Fibroblast of skin of left quadriceps (primary cell): ENCODE data around the gene RBM4B.

ENCODE experiments used
- DNase-seq, 2 experiments: peaks; one replicate each; pipeline ENCODE4 v3.0.0-alpha.2; 2013; ENCODE audit warnings: low read depth in 2 of 2

The RBM4B gene

DNA sequence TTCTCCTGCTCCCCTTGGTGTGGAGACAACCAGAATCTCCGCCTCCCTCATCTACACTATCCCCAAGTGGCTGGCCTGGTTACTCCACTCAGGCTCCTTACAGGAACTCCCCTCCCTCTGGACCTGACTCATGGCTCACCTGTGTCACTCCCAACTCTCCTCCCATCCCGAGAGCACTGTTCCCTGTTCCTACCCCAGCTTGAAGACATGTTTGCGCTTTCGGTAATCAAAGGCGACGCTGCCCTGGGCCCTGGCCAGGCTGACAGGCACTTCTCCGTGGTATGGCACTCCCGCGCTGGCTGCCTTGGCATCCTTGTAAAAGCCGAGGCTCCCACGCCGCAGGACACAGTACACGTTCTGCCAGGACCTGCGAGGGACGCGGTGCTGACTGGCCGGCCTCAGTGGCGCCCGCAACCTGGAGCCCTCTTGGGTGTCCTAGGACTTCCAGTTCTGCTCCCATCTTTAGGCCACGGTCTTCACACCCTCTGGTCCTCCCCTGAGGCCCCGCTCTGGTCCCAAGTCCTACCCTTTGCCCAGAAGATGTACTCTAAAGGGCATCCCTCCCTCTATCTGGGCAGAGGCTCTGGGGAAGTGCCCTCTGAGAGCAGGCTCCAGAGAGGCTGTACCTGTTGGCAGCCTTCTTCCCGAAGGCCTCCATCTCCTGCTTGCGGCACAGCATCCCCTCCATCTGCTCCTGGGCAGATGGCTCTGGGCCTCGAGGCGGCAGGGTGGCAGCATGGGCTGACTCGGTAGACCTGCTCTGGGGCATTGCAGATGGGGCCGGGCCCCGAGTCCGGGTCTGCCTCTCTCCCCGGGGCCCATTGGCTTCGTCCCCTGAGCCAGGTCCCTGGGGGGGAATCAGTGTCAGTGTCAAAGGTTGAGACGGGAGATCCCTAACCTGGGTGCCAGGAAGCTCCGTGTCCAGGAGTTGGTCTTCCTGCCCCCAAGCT, 9.4 kb upstream of the RBM4B start:
- no peak for DNase-seq

DNA sequence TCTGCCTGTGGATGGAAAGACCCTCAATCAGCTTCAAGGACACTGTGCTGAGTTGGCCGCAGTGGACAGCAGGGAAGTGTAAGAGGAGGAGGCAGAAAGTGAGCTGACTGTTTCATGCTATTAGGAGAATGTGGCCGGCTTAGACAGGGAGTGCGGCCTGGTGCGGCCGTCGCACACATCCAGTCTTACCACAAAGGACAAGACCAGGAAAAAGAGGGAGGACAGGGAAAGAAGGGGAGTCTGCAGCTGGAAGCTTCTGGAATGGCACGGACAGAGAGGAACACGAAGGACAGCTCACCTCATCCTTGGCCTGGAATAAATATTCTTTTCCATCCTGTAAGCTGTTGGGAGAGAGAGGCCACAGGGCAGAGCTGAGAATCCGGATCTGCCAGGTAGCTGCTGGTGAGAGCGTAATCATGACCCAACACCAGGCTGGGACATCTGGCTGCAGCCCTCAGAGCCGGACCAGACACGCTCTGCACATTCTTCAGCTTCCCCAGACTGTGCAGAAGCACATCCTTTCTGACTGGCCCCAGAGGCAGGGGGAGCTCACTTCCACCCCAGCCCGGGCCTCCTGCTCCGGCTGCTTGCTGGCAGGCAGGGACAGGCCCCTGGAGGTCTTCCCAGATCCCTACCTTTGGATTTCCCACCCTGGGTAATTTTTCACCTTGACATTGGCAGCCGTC, 8.6 kb upstream of the RBM4B start:
- no peak for DNase-seq

DNA sequence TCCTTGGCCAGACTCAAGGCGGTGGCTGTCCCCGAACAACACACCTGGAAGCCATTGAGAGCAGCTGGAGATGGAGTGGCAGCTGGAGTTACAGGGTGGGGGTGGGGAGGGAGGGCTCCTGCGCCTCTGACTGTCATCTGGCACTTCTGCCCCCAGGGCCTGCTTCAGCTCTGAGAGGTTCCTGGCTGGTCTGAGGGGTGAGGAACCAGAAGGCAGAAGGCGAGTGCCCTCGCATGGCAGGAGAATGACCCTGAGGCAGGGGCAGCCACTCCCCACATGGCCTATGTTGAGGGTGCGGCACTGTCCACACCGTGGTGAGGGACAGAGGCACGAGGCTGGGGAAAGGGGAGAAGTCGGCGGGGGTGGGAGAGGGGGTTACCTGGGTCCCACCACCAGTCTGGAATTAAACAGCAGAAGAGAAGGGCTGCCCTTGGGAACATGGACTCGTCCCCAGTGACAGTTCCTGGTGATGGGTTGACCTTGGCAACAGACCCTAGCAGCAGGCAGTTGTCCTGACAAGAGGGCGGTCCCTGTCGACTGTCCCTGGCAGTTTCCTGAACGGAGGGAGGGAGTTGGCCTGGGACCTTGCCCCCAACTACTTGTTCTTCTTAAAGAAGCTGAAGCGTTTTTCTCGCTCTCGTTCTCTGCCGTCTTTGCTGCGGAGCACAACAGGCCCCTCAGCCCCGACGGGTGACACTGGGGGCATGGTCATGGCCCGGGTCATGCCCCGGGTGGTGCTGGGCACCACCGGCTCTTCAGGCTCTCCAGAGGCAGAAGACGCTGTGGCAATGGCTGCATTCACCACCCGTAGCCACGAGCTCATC, 7.8 kb upstream of the RBM4B start:
- DNase-seq: no peak

DNA sequence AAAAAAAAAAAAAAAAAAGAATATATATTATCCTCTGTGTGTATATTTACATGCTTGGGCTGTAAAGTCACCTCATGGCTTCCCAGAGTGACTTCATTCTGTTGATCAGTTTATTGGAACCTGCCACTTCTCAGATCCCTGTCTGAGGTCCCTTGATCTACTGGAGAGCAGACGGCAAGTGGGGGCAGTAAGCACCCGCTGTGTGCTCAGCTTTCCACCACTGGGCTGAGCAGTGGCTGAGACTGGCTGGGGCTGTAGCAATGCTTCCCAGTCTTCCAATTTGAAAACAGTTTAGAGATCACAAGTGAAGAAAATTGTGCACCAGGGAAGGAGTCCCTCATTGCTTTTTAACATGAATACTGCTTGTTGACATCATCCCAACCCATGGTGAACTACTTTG, 6.9 kb upstream of the RBM4B start:
- DNase-seq: no peak

DNA sequence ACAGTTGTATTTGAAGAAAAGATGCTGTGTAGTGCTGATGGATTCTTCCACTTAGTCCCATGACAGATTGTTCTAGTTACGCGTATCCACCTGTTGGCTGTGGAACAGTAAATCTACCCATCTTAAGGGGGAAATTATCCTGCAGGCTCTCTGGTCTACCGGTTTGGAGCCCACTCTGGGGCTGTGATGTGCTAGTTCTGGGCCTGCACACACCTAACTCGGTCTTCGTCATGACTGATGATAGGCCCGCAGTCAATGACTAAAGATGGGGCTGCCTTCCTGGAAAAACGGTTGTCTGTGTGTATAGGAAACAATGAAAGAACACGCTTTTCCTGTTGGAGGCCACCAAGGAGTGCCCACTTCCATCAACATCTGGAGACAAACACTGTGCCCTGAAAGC, 6.2 kb upstream of the RBM4B start:
- no peak for DNase-seq

DNA sequence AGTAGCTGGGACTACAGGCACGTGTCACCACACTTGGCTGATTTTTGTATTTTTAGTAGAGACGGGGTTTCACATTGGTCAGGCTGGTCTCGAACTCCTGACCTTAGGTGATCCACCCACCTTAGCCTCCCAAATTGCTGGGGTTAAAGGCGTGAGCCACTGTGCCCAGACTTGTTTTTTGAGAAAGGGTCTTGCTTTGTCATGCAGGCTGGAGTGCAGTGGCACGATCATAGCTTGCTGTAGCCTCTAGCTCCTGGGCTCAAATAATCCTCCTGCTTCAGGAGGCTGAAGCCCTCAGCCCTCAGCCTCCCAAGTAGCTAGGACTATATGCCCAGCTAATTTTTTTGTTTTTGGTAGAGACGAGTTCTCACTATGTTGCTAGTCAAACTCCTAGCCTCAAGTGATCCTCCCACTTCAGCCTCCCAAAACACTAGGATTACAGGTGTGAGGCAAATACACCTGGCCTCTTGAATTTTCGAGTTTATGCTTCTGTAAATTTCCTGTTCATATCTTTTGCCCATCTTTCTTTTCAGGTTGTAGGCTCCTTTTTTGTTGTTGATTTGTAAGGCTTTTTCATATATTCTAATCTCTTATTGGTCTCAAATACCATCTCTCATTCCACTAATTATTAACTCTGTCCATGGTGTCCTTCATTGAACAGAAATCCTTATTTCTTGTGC, 3.4 kb upstream of the RBM4B start:
- DNase-seq: no peak

DNA sequence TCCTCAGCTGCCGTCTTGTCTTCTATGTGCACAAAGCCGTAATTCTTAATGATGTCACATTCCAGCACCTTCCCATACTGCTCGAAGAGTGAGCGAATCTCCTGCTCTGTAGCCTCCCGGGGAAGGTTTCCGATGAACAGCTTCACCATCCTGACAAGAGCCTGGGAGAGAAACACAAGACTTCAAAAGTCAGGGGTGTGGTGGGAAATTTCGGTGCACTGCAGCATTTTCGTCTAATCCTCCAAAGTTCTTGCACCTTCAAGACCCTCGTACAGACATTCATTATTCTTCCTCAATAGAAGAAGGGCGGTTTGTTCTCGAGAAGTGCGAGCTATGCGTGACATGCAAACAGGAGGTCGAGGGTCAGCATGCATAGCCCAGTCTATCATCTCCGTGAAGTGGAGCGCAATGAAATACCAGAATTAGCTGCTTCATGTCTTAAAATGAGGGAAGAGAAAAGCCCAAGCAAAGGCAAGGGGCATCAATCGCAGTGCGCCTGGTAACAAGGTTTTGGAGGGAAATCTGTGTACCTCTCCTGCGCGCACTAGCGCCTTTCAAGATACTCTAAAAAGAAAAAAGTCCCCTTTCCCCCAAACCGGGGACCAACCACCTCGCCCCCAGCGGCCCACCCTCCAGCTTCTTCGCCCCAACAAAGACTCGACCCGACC, 622 bp downstream of the RBM4B start:
- no peak for DNase-seq

DNA sequence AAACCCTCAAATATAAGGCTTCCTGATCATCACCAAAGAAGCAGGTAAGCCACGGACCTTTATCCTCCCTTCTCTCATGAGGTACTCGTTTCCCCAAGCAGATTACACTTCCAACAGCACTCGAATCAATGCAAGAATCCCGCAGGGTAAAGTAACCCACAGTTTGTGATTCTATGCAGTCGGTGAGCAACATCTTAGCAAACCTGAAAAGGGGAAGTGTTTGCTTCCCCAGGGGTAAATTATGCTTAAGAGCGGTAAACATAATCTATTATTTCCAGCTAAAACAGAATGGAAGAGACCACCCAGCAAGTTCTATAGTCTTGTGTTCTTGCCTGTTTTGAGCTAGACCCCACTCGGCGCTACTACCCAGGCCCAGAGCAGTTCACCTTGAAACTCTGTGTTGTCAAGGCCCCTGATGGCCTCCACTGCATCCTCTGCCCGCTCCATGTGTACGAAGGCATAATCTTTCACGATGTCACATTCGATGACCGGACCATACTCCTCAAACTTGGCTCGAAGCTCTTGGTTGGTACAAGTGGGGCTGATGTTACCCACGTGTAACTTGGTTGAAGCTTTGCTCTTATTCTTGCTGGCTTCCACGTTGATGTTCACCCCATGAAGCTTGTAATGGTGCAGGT, 1.3 kb downstream of the RBM4B start:
- no peak for DNase-seq

DNA sequence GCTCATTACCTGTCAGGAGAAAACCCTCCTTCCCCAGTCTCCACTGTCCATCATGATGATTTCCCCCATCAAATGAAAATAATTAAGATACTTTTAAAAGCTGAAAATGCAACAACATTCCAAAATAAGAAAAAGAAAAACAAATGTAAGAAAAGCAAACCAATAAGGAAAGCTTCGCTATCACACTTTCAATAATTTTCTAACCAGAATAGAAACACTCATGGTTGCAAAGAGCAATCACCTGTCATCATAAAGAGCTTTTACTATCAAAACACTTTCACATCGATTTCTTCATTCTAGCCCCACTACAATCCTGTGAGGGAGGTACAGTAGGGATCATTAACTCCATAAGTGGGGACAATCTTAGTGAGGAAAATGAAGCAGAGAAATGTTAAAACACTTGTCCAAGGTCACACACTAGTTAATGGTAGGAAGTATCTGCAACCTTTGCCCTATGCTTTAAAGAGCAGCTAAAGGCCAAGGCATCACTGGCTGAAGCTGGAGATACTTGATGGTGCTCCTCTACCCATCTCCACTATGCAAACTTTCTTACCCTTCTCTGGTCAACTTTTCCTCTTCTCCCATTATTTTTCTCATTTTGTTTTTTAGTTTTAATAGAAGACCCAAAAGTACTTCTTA, 2.6 kb downstream of the RBM4B start:
- DNase-seq: no peak

DNA sequence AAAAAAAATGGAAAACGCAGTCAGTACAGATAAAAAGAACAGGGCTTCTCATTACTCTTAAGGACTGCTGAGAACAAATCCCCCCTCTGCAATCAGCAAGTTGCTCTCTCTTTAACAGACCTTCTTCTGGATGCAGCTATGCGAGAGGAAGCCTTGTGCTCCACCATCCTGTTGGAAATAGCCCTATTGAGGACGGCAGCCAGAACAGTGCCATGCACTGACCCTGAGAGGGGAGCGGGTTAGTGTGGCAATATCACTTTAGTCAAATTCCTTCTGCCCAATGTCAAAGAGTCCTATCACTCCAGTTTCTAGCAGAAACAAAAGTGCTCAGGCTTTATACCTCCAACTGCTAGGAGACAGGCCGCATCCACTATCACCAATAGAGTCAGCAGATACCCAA, 6.9 kb downstream of the RBM4B start:
- DNase-seq: no peak

DNA sequence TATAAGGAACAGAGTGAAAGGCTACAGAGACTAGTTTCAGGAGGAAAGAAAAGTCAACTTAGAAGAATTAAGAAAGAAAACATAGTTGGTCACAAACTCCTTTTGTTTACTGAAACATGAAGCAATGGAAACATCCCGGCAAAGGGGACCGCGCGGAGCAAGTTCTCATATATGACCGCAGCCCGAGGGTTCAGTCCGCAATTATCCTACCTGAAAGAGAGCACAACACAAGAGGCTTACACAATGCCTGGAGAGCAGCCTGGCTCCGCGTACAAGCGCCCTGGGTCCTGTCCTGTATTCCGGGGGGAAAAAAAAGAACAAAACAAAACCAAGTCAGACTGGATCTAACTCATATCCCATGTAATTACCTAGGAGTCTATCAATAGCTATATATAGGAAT, 12.3 kb downstream of the RBM4B start:
- no peak for DNase-seq

DNA sequence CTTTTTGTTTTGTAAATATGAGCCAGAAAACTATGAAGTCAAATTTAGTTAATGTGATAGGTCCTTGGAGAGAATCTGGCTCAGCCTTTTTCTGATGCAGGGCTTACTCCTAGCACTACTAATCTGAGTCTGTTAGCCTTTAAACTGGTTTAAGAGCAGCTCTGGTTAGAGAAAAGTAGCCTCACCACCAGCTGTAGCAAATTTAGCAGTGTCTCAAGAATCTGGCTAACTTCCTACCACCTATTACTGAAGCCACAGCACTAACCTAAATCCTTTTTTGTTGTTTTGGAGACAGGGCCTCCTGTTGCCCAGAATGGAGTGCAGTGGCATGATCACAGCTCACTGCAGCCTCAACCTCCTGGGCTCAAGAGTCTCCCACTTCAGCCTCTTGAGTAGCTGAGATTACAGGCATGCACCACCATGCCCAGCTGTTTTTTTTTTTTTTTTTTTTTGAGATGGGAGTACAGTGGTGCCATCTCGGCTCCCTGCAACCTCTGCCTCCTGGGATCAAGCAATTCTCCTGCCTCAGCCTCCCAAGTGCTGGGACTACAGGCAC, 13.9 kb downstream of the RBM4B start:
- no peak for DNase-seq

DNA sequence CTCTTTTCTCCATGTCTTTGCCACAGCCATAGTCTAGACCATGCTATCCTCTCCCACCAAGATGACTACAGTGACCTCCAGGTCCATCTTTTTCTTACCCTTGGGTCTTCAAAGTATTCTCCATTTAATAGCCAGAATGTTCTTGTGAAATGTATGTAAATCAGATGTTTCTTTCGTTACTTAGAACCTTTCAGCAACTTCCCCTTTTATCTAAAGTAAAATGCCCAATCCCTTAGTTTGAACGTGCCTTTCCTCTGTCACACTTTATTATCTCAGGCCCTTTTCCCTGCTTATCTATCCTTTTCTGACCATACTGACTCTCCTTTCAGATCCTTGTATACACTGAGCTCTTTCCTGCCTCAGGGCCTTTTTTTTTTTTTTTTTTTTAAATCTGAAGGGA, 17.9 kb downstream of the RBM4B start:
- DNase-seq: no peak

DNA sequence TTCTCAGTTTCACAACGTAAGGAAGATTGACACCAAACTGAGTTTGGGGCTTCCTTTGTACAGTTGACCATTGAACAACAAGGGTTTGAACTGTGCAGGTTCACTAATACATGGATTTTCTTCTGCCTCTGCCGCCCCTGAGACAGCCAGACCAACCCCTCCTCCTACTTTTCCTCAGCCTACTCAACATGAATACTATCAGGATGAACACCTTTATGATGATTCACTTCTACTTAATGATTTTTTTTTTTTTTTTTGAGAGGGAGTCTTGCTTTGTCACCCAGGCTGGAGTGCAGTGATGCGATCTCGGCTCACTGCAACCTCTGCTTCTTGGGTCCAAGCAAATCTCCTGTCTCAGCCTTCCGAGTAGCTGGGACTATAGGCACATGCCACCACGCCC, 24.6 kb downstream of the RBM4B start:
- no peak for DNase-seq

DNA sequence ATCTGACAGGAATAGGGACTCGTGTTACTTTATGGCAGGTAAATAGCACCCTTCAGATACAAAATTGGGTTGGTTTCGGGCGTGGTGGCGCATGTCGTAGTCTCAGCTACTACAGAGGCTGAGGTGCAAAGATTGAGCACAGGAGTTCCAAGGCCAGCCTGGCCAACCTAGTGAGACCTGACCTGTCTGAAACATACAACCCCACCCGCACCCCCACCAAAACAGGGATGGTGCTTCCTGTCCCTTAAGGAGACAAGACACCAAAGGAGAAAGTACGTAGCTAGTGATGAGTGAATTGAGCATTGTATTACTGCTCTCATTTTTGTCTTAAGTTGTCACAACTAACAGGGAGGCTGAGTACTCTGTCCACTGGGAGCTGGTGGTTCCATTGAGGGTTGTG, 25.0 kb downstream of the RBM4B start:
- no peak for DNase-seq

DNA sequence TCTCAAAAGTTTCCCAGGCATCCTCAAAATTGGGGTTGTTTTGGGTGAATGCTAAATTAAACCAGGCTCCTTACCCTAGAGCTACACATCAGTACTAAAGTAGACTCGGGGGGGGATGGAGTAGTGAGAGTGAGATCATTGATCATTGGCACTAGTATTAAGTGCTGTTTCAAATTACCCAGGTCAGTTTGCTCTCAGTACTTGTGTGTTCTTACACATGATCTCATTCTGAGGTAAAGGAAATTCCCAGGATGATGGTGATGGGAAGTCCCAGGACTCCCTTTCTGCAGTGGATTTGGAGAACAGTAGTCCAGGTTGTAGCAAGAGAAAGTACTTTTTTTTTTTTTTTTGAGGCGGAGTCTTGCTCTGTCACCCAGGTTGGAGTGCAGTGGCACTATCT, 26.7 kb downstream of the RBM4B start:
- DNase-seq: no peak

DNA sequence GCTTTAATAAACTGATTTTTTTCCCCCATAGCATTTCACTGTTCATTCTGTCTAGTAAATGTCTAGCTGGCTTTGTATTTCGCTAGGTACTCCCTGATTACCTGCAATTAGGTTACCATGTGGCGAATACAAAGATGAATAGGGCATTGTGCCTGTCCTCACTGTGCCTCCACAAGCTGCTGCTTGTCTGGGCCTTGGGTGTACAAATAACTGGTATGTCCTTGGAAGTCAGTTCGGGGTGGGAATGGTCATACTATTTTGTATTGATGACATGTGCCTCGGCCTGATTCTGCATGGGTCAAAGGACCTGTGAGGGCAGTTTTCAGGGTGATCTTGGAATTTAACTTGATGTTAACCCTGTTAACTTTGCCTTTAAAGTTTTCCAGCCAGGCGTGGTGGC, 27.8 kb downstream of the RBM4B start:
- DNase-seq: no peak

DNA sequence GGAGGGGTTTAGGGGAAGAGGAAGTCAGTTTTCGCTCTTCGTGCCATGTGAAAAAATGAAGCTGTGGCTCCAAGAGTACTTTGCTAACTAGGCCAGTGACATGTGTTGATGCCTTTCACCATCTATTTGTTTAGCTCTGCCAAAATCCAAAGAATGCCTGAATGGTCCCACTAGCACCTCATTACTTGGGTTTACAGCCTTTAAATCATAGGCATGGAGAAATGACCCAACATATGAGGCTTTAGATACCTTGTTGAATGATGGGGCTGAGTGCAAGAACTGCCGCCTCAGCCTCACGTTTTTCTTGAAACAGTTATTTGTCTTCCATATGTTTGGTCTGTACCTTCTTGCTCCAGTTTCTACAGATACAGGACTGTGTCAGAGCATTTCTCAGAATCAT, 30.9 kb downstream of the RBM4B start:
- no peak for DNase-seq

DNA sequence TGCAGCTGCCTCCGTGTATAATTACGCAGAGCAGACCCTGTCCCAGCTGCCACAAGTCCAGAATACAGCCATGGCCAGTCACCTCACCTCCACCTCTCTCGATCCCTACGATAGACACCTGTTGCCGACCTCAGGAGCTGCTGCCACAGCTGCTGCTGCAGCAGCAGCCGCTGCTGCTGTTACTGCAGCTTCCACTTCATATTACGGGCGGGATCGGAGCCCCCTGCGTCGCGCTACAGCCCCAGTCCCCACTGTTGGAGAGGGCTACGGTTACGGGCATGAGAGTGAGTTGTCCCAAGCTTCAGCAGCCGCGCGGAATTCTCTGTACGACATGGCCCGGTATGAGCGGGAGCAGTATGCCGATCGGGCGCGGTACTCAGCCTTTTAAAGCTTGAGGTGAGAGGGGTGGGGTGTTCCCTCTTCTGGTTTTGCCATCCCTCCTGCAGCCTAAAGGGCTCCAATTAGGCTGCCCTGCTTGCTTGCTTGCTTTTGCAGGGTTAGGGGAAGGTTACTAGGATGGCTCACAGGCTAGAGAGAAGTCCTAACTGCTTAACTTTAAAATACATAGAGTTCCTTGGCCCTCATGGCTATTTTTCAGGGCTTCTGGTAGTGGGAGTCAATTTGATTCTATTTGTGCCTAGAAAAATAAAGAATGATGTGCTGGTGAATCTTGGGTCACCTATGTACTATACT, 33.8 kb downstream of the RBM4B start:
- no peak for DNase-seq
